ENCODE measurements around the gene IGFBP6.
A peak's percentile ranks its signal among the peaks of the same experiment; 100 is the strongest.

Gene IGFBP6

DNA sequence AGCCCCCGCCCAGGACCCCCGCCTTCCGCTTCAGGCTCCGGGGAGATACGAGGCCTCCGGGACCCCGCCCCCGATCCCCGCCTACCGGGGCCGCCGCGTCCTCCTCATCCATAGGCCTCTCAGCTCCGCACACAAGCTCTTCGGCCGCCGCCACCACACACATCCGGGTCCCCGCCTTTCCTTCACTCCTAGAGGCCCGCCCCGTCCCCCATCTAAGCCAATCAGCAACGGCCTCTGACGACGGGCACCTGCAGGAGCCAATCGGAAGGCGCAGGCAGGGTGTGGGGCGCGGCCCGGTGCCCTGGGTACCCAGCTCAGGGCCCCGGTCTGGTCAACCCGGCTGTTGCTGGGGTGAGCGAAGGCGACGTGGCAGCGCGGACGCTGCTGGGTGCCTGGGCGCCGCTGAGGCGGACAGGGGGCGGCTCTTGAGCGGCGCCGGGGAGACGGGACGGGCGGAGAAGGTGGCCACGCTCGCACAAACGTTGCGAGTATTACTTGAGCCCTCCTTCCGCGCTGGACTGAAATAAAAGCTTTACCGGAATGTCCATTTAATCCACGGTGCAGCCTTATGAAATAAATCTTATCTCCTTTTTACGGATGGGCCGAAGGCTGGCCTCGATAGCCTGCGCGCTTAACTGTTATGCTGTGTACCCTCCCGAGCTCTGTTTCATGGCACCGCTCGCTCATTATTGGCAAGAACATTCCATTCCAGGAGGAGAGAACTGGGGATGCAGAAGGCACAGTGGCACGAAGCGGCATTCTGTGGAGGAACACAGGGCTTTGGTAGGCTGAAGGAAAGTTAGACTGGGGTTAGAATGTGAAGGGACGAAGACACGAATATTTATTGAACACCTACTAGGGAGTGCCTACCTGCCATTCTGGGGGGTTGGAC lies 18.0 kb upstream of the IGFBP6 start, which contains the start of gene SPRYD3 (continued):
- TF ChIP-seq ZNF837 (tag by site-specific recombination; IDR thresholded peaks at IDR 0.05) = no peak
- no peak for TF ChIP-seq ZNF623 (tag by site-specific recombination; IDR thresholded peaks at IDR 0.05)
- TF ChIP-seq ZIC2 (tag by site-specific recombination; IDR thresholded peaks at IDR 0.05) = peak; percentile 63; the same call in 1 of the 2 replicates
- TF ChIP-seq ZNF558 (tag by site-specific recombination; IDR thresholded peaks at IDR 0.05) = no peak
- TF ChIP-seq ZNF426 (tag by site-specific recombination; IDR thresholded peaks at IDR 0.05) = no peak
- TF ChIP-seq, protein P1, sequence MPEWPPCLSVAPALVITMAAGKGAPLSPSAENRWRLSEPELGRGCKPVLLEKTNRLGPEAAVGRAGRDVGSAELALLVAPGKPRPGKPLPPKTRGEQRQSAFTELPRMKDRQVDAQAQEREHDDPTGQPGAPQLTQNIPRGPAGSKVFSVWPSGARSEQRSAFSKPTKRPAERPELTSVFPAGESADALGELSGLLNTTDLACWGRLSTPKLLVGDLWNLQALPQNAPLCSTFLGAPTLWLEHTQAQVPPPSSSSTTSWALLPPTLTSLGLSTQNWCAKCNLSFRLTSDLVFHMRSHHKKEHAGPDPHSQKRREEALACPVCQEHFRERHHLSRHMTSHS (tag by site-specific recombination; IDR thresholded peaks at IDR 0.05) = no peak
- TF ChIP-seq KLF1 (tag by site-specific recombination; IDR thresholded peaks at IDR 0.05) = peak; percentile 75
- TF ChIP-seq SP7 (tag by site-specific recombination; IDR thresholded peaks at IDR 0.05) = peak; percentile 38; the same call in 1 of the 2 replicates
- no peak for TF ChIP-seq ZNF561 (tag by site-specific recombination; IDR thresholded peaks at IDR 0.05; ENCODE audit: borderline replicate concordance)
- TF ChIP-seq SCRT2 (tag by site-specific recombination; IDR thresholded peaks at IDR 0.05) = peak; percentile 23
- no peak for TF ChIP-seq BCL11B (tag by site-specific recombination; IDR thresholded peaks at IDR 0.05; ENCODE audit: low read depth)
- peak; percentile 83 for TF ChIP-seq GLIS2 (tag by site-specific recombination; IDR thresholded peaks at IDR 0.05)
- no peak for TF ChIP-seq ZNF549 (tag by site-specific recombination; IDR thresholded peaks at IDR 0.05)
- TF ChIP-seq OSR2 (tag by site-specific recombination; IDR thresholded peaks at IDR 0.05) = no peak
- TF ChIP-seq ZNF433 (tag by site-specific recombination; IDR thresholded peaks at IDR 0.05; ENCODE audit: low read depth) = no peak
- no peak for TF ChIP-seq SETDB1 (IDR thresholded peaks at IDR 0.05; ENCODE audit: insufficient read length, low read length)
- TF ChIP-seq, protein P2, sequence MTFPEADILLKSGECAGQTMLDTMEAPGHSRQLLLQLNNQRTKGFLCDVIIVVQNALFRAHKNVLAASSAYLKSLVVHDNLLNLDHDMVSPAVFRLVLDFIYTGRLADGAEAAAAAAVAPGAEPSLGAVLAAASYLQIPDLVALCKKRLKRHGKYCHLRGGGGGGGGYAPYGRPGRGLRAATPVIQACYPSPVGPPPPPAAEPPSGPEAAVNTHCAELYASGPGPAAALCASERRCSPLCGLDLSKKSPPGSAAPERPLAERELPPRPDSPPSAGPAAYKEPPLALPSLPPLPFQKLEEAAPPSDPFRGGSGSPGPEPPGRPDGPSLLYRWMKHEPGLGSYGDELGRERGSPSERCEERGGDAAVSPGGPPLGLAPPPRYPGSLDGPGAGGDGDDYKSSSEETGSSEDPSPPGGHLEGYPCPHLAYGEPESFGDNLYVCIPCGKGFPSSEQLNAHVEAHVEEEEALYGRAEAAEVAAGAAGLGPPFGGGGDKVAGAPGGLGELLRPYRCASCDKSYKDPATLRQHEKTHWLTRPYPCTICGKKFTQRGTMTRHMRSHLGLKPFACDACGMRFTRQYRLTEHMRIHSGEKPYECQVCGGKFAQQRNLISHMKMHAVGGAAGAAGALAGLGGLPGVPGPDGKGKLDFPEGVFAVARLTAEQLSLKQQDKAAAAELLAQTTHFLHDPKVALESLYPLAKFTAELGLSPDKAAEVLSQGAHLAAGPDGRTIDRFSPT (tag by site-specific recombination; IDR thresholded peaks at IDR 0.05) = peak; percentile 99
- TF ChIP-seq ZNF37A (tag by site-specific recombination; IDR thresholded peaks at IDR 0.05) = no peak
- TF ChIP-seq ZNF157 (tag by site-specific recombination; IDR thresholded peaks at IDR 0.05) = no peak
- TF ChIP-seq, protein P3, sequence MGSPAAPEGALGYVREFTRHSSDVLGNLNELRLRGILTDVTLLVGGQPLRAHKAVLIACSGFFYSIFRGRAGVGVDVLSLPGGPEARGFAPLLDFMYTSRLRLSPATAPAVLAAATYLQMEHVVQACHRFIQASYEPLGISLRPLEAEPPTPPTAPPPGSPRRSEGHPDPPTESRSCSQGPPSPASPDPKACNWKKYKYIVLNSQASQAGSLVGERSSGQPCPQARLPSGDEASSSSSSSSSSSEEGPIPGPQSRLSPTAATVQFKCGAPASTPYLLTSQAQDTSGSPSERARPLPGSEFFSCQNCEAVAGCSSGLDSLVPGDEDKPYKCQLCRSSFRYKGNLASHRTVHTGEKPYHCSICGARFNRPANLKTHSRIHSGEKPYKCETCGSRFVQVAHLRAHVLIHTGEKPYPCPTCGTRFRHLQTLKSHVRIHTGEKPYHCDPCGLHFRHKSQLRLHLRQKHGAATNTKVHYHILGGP (tag by site-specific recombination; IDR thresholded peaks at IDR 0.05) = no peak
- no peak for TF ChIP-seq ZNF510 (tag by site-specific recombination; IDR thresholded peaks at IDR 0.05; ENCODE audit: insufficient replicate concordance)
- TF ChIP-seq MZF1 (tag by site-specific recombination; IDR thresholded peaks at IDR 0.05; ENCODE audit: borderline replicate concordance) = no peak
- TF ChIP-seq ZNF16 (tag by site-specific recombination; IDR thresholded peaks at IDR 0.05; ENCODE audit: low read depth) = no peak
- peak; percentile 44; the same call in 1 of the 2 replicates for TF ChIP-seq ZNF660 (tag by site-specific recombination; IDR thresholded peaks at IDR 0.05)
- TF ChIP-seq ZNF112 (tag by site-specific recombination; IDR thresholded peaks at IDR 0.05) = no peak
- TF ChIP-seq, protein P4, sequence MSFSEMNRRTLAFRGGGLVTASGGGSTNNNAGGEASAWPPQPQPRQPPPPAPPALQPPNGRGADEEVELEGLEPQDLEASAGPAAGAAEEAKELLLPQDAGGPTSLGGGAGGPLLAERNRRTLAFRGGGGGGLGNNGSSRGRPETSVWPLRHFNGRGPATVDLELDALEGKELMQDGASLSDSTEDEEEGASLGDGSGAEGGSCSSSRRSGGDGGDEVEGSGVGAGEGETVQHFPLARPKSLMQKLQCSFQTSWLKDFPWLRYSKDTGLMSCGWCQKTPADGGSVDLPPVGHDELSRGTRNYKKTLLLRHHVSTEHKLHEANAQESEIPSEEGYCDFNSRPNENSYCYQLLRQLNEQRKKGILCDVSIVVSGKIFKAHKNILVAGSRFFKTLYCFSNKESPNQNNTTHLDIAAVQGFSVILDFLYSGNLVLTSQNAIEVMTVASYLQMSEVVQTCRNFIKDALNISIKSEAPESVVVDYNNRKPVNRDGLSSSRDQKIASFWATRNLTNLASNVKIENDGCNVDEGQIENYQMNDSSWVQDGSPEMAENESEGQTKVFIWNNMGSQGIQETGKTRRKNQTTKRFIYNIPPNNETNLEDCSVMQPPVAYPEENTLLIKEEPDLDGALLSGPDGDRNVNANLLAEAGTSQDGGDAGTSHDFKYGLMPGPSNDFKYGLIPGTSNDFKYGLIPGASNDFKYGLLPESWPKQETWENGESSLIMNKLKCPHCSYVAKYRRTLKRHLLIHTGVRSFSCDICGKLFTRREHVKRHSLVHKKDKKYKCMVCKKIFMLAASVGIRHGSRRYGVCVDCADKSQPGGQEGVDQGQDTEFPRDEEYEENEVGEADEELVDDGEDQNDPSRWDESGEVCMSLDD (tag by site-specific recombination; IDR thresholded peaks at IDR 0.05) = peak; percentile 91
- TF ChIP-seq, protein P5, sequence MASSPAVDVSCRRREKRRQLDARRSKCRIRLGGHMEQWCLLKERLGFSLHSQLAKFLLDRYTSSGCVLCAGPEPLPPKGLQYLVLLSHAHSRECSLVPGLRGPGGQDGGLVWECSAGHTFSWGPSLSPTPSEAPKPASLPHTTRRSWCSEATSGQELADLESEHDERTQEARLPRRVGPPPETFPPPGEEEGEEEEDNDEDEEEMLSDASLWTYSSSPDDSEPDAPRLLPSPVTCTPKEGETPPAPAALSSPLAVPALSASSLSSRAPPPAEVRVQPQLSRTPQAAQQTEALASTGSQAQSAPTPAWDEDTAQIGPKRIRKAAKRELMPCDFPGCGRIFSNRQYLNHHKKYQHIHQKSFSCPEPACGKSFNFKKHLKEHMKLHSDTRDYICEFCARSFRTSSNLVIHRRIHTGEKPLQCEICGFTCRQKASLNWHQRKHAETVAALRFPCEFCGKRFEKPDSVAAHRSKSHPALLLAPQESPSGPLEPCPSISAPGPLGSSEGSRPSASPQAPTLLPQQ (tag by site-specific recombination; IDR thresholded peaks at IDR 0.05) = peak; percentile 54; the same call in 1 of the 2 replicates
- no peak for TF ChIP-seq ZNF214 (tag by site-specific recombination; IDR thresholded peaks at IDR 0.05; ENCODE audit: borderline replicate concordance)
- no peak for TF ChIP-seq YY1 (tag by site-specific recombination; IDR thresholded peaks at IDR 0.05)

All from HEK293 (cell line).